Stimulated activated CD8-positive, alpha-beta memory T cell treated with anti-CD3 and anti-CD28 coated beads, Interleukin-12 subunit alpha, Interleukin-12 subunit beta, amount 100 ng/mL, for 4 hours (primary cell): ENCODE results near the gene RNASE12.
"Not testable (repeated sequence)": the region's sequence is repeated elsewhere in the genome, so short reads cannot be mapped to it uniquely, and the experiment has no call there.

ENCODE experiments used
- DNase-seq: peaks from one replicate; pipeline ENCODE4 v3.0.0-alpha.2; 2020; ENCODE audit warnings: low read depth

Gene RNASE12, protein sequence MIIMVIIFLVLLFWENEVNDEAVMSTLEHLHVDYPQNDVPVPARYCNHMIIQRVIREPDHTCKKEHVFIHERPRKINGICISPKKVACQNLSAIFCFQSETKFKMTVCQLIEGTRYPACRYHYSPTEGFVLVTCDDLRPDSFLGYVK

DNA sequence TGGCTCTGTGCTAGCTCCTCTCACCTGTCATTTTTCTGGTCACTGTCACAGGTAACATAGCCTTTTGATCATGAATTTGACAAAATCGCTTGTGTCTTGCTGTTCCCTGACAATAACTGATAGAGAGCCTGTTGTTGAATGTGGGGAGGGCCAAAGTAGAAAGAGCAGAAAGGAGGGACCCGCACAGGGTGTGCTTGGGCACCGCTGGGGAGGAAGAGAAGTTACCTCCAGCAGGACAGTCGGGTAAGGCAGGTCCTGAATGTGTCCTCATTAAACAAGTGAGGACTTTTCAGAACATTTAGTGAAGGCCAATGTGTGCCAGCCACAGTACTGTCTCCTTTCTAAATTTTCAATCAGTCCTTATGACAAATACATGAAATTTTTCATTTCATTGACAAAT, at the start of gene RNASE12:
Gene RNASE12, minus strand, starts transcription at position 142 of the 400 bp plus-strand sequence. CDS start 653 bp downstream, outside the sequence.
- DNase-seq: no peak

DNA sequence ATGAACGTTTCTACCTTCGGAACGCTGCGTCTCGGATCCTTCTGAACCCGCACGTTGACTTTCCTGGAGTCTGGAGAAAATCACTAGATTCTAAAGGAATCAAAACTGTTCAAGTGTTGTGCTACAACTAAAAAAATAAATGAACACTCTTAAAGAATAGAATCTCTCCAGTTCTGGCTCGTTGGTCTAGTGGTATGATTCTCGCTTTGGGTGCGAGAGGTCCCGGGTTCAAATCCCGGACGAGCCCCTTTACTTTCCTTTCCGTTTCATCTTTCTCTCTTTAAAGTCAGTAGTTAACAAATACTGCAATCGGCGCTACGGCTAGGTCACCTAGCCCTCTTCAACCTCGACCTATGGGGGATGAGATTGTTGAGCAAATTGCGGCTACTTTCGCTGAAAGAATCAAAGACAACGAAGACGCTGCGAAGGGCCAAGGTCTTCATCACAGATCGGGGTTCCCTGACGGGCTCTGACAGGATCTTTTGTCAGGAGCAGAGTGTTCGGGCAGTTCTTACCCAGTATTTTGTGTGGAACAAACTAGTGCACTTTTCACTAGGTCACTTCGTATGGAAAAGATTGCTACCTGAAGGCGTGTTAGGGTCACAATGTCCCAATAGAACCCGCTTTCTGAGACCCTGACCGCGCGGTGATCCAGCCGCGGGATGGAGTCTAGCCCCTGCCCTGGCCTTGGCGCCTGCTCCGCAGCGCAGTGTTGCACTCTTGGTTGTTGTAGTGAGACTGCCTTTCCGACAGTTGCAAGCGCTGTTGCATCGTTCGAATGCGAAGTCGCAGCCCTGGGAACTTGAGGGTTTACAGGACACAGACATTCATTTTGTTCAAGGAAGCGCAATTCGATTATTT, 41.9 kb upstream of the RNASE12 start:
- no peak for DNase-seq

DNA sequence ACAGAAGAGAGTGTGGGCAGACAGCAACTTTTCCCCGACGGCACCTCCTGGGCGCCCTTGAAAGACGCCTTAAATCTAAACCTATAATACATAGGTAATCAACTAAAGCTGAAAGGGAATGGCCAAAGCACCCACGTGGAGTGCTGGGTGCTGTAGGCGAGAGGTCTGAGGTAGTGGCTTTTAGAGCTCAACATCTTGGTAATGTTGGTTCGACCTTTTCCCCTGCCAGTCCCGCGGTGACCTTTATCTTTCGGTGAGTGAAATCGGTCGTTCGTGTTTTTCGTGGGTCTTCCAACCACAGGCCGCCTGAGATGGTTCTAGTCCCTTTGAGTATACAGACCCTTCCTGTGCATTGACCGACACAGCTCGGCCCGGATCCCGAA, 41.3 kb upstream of the RNASE12 start:
- no peak for DNase-seq

DNA sequence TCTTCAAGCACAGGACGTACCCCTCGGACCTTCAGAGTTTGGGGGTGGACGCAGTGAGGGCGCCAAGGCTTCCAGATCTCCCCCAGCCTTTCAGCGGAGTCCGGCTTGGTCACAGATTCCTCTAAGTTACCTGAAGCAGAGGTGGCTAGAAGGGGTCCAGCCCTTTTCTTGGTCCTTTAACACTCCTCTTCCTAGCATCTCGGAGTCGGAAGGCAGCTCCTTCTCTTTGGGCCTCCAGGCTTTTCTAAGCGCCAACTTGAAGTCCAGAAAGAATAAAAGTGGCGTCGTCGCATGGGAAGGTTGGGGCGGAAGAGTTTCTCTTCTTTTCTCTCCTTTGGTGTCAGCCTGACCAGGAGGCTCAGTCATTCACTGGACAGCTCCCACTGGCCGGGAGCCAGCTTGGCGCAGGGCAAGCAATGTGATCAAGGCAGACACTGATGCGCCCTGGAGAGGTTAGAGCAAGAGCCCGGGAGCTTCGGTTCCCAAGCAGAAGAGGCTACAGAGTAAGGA, 40.8 kb upstream of the RNASE12 start:
- no peak for DNase-seq

DNA sequence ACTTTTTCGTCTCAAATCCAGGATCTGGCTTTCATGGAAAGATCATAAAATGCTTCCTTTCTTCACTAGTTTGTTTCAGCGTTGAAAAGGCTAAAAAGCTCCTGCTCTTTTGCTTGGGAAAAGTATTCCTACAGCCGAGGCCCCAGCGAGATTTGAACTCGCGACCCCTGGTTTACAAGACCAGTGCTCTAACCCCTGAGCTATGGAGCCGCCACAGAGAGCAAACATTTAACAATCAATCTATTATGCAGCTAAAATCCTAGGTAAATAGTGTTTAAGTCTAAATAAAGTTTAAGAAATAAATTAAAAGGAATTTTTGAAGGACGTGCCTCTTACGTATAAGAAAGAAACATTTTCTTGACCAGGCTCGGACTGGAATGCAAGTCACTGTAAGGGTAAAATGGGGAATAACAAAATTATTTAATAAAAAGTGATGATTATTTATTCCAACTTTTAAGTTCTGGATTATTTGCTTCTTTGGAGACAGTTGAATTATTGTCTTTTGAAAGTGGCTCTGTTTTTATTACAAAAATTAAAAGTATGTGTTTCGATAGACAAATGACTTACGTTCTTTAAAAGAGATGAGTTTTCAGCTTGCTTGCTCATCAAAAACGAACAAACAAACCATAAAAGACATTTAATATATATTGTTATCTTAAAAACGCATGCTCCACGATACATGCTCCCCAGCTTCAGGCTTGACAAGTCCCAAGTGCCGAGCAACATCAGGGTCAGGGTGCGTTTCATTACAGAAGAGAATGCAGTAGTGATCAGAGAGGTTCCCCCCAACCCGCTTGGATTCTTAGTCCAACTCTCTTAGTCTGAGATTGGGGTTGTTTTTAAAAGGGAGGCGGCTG, 40.1 kb upstream of the RNASE12 start:
- DNase-seq: no peak

DNA sequence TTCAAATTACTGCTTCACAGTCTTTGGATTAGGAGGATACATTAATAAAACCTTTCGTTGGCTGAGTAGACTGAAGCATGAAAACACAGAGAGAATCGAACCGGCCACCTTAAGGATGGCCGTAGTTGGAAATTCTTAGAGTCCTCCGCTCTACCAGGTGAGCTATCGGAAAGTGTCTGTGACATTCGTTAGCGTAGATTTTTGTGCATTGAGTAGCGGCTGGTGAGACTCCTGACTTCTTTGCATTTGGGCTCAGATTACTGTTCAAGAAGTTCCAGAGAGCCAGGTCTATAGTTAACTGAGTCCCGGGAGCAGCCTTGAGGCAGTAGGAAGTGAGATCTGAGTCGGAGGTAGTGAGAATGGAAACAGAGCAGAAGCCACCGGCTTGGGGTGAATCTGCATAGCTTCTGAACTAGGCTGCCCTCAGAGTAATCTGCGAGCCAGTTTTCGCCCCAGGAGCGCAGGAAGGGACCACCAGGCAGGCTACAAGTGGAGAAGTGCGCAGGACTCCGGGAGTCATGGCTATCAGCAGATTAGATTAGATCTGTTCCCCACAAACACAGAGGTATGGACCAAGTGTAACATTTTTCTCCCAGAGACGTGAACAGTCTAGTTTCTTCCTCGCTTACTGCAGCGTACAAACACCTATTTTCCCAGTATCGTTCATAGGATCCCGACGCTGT, 39.3 kb upstream of the RNASE12 start:
- no peak for DNase-seq

DNA sequence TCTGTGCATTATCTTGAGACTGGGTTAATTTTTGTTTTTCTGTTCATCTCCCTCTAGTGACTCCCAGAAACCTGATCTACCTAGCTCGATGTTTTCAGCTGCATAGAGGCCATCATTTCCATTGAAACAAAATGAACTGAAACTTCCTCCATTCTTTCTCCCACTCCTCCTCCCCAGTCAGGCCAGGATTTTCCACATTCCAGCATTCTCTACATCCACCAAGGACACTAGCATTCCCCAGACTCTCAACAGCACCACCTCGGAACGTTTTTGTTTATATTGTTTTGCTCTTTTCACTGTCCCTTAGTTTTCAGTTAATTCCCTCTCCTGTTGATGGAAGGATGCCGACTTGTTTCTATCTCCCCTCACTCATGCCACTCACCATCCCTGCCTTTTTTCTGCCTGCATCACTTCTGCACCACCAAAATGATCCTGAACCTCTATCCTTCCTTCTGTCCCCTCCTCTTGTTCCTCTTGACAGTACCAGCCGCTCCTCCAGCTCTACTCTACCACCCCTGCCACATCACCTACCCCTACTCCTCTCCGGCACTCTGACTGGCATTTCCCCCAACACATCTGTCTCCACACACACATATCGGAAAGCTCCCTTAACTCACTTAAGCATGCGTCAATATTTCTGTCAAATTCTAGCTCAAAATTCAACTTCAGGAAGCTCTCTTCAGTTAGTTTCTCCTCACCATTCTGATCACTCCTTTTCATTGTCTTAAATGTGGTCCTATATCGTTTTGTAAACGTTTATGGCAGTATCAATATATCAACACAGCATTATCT, 37.1 kb upstream of the RNASE12 start:
- no peak for DNase-seq

DNA sequence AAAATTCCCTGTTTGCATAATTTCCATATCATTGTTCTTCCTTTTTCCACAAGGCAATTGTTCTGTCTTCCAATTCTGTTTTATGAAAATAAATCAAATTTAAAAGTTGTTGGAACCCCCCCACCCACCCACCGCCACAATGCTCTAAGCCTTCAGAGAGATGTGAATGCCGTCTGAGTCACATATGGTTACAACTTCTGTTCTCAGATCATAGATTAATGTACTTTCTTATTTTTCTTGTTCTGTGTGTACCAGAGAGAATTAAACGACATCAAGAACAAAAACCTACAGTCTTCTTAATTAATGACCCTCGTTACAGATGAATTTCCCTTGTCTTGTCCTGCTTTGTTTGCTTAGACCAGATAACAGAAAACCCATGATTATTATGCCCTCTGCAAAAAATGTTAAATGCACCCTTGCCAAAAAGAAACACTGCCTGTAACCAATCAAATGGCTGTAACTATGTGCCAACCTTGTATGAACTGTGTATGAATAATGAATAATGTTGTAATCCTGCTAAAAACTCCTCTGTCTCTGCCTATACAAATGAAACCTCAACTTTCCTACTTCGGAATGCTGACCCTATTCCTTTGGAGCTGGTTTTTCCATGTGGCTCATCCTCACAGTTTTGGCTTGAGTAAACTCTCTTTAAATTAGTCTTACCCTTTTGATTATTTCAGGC, 36.3 kb upstream of the RNASE12 start:
- no peak for DNase-seq

DNA sequence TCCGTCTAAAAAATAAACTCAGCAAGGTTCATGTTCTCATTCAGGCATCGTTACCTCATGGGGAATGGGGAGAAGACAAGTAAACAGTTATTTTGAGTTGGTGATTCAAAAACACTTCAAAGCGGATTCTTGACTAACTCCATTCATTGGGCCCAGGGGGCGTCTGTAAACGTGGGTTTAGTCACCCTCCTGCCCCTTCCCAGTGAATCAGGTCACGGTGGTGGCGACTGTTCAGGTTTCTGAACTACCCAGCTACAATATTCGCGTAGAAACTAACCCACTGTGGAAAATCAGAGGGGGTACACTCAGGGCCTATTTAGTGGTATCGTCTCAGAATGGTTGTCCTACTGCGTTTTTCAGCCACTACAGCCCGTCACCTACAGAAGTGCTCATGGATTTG, 35.1 kb upstream of the RNASE12 start:
- no peak for DNase-seq

DNA sequence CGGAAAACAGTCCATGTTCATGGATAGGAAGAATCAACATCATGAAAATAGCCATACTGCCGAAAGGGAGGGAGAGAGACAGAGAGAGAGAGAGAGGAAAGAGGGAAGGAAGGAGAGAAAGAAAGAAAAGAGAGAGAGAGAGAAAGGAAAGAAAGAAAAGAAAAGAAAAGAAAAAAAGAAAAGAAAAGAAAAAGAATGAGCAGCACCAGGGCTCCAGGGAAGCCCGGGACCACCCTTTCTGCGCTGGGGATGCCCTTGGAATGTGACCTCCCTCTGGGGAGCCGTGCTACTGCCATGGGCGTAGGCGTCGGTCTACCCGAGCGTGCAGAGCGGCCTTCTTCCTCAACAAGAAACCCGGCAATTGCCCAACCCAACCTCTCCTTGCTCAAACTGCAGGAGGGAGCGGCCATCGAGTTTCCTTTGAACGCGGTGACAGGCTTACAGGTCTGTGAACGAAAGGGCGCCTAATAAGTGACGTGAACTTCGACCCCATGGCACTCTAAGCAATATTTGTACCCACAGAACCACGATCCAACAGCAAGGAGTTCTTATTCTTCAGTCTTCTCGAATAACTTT, 33.4 kb upstream of the RNASE12 start:
- DNase-seq: no peak

DNA sequence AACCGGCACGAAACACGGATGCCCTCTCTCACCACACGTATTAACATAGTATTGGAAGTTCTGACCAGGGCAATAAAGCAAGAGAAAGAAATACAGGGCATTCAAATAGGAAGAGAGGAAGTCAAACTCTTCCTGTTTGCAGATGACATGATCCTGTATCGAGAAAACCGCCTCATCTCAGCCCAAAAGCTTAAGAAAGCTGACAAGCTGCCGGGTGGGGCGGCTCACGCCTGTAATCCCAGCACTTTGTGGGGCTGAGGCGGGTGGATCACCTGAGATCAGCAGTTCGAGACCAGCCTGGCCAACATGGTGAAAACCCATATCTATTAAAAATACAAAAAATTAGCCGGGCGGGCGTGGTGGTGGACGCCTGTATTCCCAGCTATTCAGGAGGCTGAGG, 32.6 kb upstream of the RNASE12 start:
- no peak for DNase-seq

DNA sequence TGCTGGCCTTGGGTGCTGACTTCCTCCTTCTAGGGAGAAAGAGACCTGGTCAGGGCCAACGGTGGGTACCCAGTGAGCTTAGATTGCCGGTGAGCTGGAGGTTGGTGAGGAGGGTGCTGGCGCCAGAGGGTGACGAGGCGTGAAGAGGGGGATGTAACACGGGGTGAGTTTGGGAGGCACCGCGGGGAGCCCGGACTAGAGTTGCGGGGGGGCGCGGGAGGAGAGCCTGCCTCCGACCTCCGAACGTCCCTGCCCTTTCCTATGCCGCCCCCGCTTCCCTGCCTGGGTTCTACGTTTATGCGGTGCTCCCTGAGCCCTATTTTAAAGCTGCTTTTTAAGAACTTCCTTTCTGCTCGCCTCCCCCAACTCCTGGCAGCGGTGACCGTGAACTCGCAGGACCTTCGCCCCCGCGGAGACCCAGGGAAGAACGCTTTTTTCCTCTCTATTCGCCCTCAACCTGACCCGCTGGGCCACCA, 31.7 kb upstream of the RNASE12 start:
- no peak for DNase-seq

DNA sequence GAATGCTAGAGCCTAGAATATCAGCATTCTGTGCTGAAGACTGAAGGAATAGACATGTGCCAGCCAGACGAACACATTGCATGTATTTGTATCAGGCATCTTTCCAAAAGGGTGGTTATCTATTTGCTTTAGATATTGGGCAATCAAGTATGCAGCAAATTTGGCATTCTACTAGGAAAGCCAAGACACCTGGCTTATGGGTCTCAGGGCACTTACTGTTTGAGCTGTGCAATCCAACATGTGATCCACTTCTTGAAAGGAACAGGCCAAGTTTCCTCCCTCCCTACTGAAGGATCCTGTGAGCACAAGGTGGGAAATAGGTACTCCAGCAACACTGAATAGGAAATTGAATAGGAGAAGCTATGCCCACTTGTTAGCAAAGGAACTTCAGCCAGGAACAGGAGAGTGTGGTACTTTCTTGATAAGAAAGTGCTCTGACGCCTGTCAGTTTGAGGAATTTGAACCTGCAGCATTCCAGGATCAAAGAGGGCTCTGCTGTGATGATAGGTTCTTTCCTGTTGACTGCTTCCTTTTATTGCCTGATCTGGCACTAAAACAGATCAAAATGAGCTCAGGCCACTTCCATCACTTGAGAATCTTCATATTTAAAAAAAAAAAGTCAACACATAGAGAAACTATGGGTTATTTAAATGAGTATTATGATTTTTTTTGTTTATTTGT, 29.8 kb upstream of the RNASE12 start:
- no peak for DNase-seq

DNA sequence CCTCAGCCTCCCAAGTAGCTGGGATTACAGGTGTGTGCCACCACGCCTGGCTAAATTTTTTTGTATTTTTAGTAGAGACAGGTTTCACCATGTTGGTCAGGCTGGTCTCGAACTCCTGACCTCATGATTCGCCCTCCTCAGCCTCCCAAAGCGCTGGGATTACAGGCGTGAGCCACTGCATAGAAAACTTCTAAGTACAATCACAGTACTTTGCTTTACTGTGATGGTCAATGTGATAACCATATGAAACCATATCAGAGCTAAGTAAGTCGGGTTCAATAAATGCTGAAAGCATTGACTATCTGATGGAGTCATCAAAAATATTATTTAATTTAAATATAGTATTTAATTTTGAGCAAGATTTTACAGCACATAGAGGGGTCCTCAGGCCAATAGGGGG, 28.5 kb upstream of the RNASE12 start:
- not testable (repeated sequence) for DNase-seq

DNA sequence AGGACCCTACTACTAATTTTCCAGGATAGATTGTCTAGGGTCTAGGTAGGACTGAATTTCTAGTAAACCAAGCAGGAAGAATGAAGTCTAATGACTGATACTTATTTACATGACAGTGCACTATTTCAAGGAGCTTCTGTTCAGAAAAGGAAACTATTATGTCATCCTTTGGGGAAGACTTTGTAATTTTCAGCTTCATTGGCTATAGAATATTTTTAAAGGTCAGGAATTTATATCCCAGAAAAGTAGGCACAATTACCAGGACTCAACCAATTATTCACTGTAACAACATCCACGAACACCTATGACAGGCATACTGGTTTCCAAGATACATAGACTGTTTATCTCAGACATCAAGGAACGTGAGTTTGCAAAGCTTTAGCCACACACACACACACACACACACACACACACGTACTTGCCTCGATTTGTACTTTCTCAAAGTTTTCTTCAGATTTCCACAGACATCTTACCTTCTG, 27.1 kb upstream of the RNASE12 start:
- DNase-seq: no peak

DNA sequence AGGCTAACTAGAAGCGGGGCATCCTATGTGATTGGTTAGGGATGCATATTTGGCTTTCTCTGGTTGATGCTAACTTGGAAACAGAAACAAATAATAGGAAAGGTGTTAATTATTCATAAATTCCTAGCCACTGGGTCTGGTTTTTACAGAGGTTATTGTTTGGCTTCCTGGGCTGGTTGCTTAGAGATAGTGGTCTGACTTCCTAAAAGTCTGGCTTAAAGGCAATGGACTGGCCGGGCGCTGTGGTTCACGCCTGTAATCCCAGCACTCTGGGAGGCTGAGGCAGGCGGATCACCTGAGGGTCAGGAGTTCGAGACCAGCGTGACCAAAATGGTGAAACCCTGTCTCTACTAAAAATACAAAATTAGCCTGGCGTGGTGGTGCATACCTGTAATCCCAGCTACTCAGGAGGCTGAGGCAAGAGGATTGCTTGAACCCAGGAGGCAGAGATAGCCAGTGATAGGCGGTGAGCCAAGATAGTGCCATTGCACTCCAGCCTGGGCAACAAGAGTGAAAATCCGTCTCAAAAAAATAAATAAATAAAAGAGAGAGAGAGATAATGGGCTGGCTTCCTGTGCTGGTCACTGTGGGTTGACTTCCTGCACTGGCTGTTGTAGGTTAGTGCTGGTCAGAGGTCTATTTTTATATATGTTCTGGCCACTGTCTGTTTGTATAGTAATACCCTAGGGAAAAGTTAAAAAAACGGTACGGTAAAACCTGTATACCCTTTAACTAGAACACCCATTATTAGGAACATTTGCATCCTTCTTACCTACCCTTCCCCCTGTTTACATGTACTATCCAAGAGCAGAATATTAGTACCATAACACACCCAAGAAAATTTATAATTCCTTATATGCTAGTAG, 26.2 kb upstream of the RNASE12 start:
- no peak for DNase-seq

DNA sequence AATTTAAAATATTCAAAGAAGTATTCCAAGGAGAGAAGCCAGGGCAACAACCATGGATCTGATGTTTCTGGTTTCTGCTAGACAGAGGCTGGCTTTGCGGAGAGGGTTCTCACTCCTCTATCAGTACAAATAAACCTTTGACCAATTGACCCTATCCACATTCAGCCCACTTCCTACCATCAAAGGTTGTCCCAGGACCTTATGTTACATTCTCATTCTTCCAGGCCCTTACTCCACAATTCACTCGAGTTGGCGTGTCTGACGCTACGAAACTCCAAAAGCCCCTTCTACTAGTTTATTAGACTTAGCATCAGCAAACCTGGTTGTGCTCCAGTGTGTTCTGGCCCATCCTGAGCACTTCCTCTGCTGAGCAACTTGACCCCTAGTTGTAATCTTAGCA, 24.8 kb upstream of the RNASE12 start:
- no peak for DNase-seq
